IMR-90 (cell line): ENCODE measurements around the gene OR10A3. TPM values are rescaled to one million over a fixed set of nuclear protein-coding genes. Genes with fewer than 3 reads are reported as not detected.

Experiments
- ATAC-seq: fragments of 200-7000 bp; cut with Tn5 transposase; 2 replicates; pipeline ENCODE4 v1.9.1; 2020; ENCODE audit warnings: low read depth, mild to moderate bottlenecking, moderate library complexity
- BruUV-seq: library from RNA; stranded (reverse); fragments of 400-500 nt; replicated peaks from 2 replicates; lab custom pipeline; 2021; lab: Mats Ljungman, UMichigan
- CTCF ChIA-PET: fragments of 300-600 bp; formaldehyde crosslinking; extraction: SDS; loops from one replicate; lab custom pipeline; 2021; ENCODE audit warnings: antibody characterized with exemption; lab: Yijun Ruan, JAX
- POLR2A ChIA-PET: fragments of 300-600 bp; sonication (Branson Sonifier 250); formaldehyde crosslinking; loops from one replicate; lab custom pipeline; 2022; ENCODE audit warnings: antibody characterized with exemption; ENCODE audit not compliant: unreplicated experiment; lab: Charles Lee
- DNase-seq: peaks from one replicate; pipeline ENCODE4 v3.0.0; 2013
- H2AFZ ChIP-seq: replicated peaks from 2 replicates; pipeline ENCODE3; 2013; ENCODE audit warnings: low read length, mild to moderate bottlenecking; ENCODE audit not compliant: poor library complexity
- H2AK5ac ChIP-seq: 2 replicates; pipeline ENCODE4 v1.6.1; 2013; ENCODE audit warnings: low read depth, low read length, inconsistent platforms
- H2AK9ac ChIP-seq: replicated peaks from 2 replicates; pipeline ENCODE3; 2013; ENCODE audit warnings: mild to moderate bottlenecking, low read depth, low read length, moderate library complexity; ENCODE audit not compliant: poor library complexity
- H2BK120ac ChIP-seq: 2 replicates; pipeline ENCODE4 v1.6.1; 2013; ENCODE audit warnings: low read depth, low read length, inconsistent platforms
- H2BK15ac ChIP-seq: 3 replicates; pipeline ENCODE4 v1.6.1; 2013; ENCODE audit warnings: low read depth, low read length, inconsistent platforms
- H2BK20ac ChIP-seq: 2 replicates; pipeline ENCODE4 v1.6.1; 2013; ENCODE audit warnings: low read depth, mild to moderate bottlenecking, inconsistent platforms, low read length, moderate library complexity
- H2BK5ac ChIP-seq: 2 replicates; pipeline ENCODE4 v1.6.1; 2013; ENCODE audit warnings: mild to moderate bottlenecking, low read depth, low read length, inconsistent platforms; ENCODE audit not compliant: poor library complexity, severe bottlenecking
- H3K14ac ChIP-seq: replicated peaks from 2 replicates; pipeline ENCODE4 v1.6.1; 2013; ENCODE audit warnings: low read depth, low read length, inconsistent platforms
- H3K18ac ChIP-seq: 2 replicates; pipeline ENCODE4 v1.6.1; 2013; ENCODE audit warnings: low read depth, low read length, control low read depth
- H3K23ac ChIP-seq: 2 replicates; pipeline ENCODE4 v1.6.1; 2013; ENCODE audit warnings: low read depth, low read length, inconsistent platforms
- H3K27ac ChIP-seq: 2 replicates; pipeline ENCODE4 v1.5.1; 2013; ENCODE audit warnings: mild to moderate bottlenecking, control low read depth, low read length; ENCODE audit not compliant: insufficient read depth
- H3K27me3 ChIP-seq: 2 replicates; pipeline ENCODE4 v1.6.1; 2013; ENCODE audit warnings: low read length; ENCODE audit not compliant: control insufficient read depth, insufficient read depth
- H3K36me3 ChIP-seq: 2 replicates; pipeline ENCODE4 v1.6.1; 2013; ENCODE audit warnings: low read length, mixed read lengths; ENCODE audit not compliant: control insufficient read depth, insufficient read depth
- H3K4ac ChIP-seq: 2 replicates; pipeline ENCODE4 v1.6.1; 2013; ENCODE audit warnings: low read depth, low read length, inconsistent platforms
- H3K4me1 ChIP-seq: 2 replicates; pipeline ENCODE4 v1.6.1; 2013; ENCODE audit warnings: low read length, mixed read lengths; ENCODE audit not compliant: control insufficient read depth, insufficient read depth
- H3K4me2 ChIP-seq: 2 replicates; pipeline ENCODE4 v1.6.1; 2013; ENCODE audit warnings: low read depth, mild to moderate bottlenecking, control low read depth, low read length, moderate library complexity
- H3K4me3 ChIP-seq: 2 replicates; pipeline ENCODE4 v1.5.1; 2013; ENCODE audit warnings: low read depth, mild to moderate bottlenecking, control low read depth, low read length, moderate library complexity; ENCODE audit not compliant: insufficient read depth
- H3K56ac ChIP-seq: 2 replicates; pipeline ENCODE4 v1.6.1; 2013; ENCODE audit warnings: low read length, inconsistent platforms; ENCODE audit not compliant: insufficient read depth; ENCODE audit errors: extremely low read depth
- H3K79me1 ChIP-seq, 2 experiments: 2 replicates each; pipeline ENCODE4 v1.6.1; 2013; ENCODE audit warnings: low read length in 2 of 2, inconsistent platforms in 1 of 2, low read depth in 1 of 2
- H3K9ac ChIP-seq: 2 replicates; pipeline ENCODE4 v1.6.1; 2013; ENCODE audit warnings: low read depth, low read length, control low read depth
- H3K9me1 ChIP-seq: 2 replicates; pipeline ENCODE4 v1.6.1; 2013; ENCODE audit warnings: low read length, inconsistent platforms; ENCODE audit not compliant: insufficient read depth
- H3K9me3 ChIP-seq: 2 replicates; pipeline ENCODE4 v1.6.1; 2013; ENCODE audit warnings: low read length; ENCODE audit not compliant: control insufficient read depth, insufficient read depth
- H4K20me1 ChIP-seq: 2 replicates; pipeline ENCODE4 v1.6.1; 2013; ENCODE audit warnings: low read length, inconsistent platforms; ENCODE audit not compliant: insufficient read depth
- H4K5ac ChIP-seq: 2 replicates; pipeline ENCODE4 v1.6.1; 2013; ENCODE audit warnings: mild to moderate bottlenecking, low read depth, low read length, control low read depth
- H4K8ac ChIP-seq, 2 experiments: 2 replicates each; pipeline ENCODE4 v1.6.1; 2013; ENCODE audit warnings: low read depth in 2 of 2, low read length in 2 of 2, control low read depth in 1 of 2, inconsistent platforms in 1 of 2
- H4K91ac ChIP-seq: 2 replicates; pipeline ENCODE4 v1.6.1; 2013; ENCODE audit warnings: low read depth, low read length, inconsistent platforms; ENCODE audit not compliant: insufficient read depth
- CEBPB ChIP-seq: IDR thresholded peaks from 2 replicates; pipeline ENCODE4 v1.6.1; 2012; ENCODE audit warnings: low read depth, low read length, improper control_type of control experiment
- CHD1 ChIP-seq: IDR thresholded peaks from 2 replicates; pipeline ENCODE4 v1.6.1; 2012; ENCODE audit warnings: low read depth, low read length, improper control_type of control experiment
- FOS ChIP-seq: fragments of 150-350 bp; IDR thresholded peaks from 2 replicates; pipeline ENCODE4 v1.6.1; 2016; ENCODE audit warnings: low read depth, low read length
- NFE2L2 ChIP-seq: fragments of 150-350 bp; IDR thresholded peaks from 2 replicates; pipeline ENCODE4 v1.6.1; 2016; ENCODE audit warnings: low read depth, mild to moderate bottlenecking, low read length
- WGBS, 2 experiments: methylation state at CpG; one replicate each; pipeline versions ENCODE4 v1.1.5 to v1.1.7; 2013; ENCODE audit warnings: missing lambda C conversion rate in 2 of 2; ENCODE audit not compliant: insufficient read length in 1 of 2; ENCODE audit errors: extremely low coverage in 2 of 2; 5-methylcytosine and 5-hydroxymethylcytosine counted together
- dilution Hi-C: fragments of 300-500 bp; cut with HindIII; formaldehyde crosslinking; loops from one replicate; pipeline ENCODE4 v1.14.3; 2018; ENCODE audit warnings: low sequenced_read_pairs; ENCODE audit not compliant: unreplicated experiment
- in situ Hi-C: fragments of 300-500 bp; cut with MboI; formaldehyde crosslinking; loops from 3 replicates; pipeline ENCODE4 v1.14.3; 2019; ENCODE audit warnings: low sequenced_read_pairs, inconsistent platforms, mixed read lengths
- intact Hi-C: fragments of 100-400 bp; cut with micrococcal nuclease; formaldehyde crosslinking; loops from 2 replicates; pipeline ENCODE4 v1.10.0; 2022
- polyA plus RNA-seq, 3 experiments: library from polyadenylated mRNA; depleted of rRNA; stranded (reverse); fragments of >200 nt; gene quantifications; 2 replicates each; pipeline ENCODE4 v1.2.3, GENCODE V29; 2012; ENCODE audit warnings: low replicate concordance in 1 of 3
- total RNA-seq: library from RNA; depleted of rRNA; stranded (reverse); fragments of >200 nt; gene quantifications from 2 replicates; pipeline ENCODE4 v1.2.3, GENCODE V29; 2012

OR10A3 gene
- total and polyA plus RNA-seq, 2 of the 4 experiments (the other 2 are of a cell fraction), result 0.03 TPM; not detected in 1

DNA sequence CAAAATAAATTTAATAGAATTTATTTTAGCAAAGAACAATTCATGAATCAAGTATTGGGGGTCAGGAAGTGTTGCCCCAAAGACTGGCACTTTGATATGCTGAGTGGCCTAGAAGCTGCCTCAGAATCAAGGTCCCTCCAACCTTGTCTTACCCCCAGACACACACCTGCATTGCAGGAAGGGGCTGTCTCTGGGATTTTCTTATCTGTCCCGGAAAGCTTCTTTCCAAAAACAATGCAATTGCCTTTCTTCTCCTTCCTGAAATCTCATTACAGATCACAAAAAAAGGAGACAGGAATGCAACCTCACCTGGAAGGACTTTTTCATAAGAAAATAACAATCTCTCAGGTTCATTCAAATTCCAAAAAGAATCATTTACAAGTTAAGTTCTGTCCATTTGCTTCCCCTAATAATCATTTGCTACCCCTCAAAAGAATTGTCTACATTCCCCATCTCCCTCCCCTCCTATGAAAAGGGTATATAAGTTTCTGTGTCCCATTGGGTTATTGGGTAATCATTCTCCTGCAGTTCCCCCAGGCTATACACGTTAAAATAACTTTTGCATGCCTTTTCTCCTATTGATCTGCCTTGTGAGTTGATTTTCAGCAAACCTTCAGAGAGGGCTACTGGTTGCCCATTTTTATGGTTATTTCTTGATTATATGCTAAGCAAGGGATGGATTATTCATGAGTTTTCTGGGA is 31.8 kb downstream of the OR10A3 start:
- Histone ChIP-seq H2AFZ (no peak overlapping the region), H4K91ac (no peak overlapping the region), H3K27me3 (no peaks in the 10 kb centered on the region), H3K36me3 (no peaks in the 10 kb centered on the region), H2AK5ac (no peak overlapping the region), H3K9me1 (peaks cover 5% of the 10 kb centered on the region; the same call in 1 of the 2 replicates), H3K14ac (no peak overlapping the region), H3K18ac (peak overlapping the region; percentile 24; the same call in 1 of the 2 replicates), H2BK120ac (no peak overlapping the region), H4K20me1 (no peaks in the 10 kb centered on the region), H2BK20ac (no peak overlapping the region), H3K4ac (0 out of 2 replicates have a peak overlapping the region, but pooled peaks have one; percentile 2), H4K8ac (no peak overlapping the region), H2BK15ac (no peak overlapping the region), H3K79me1 (peaks cover 0 to 3% of the 10 kb centered on the region in 2 experiments; a peak in 1 of 4 replicates), H3K9me3 (no peaks in the 10 kb centered on the region), H3K23ac (no peak overlapping the region), H4K5ac (peak overlapping the region; percentile 46; the same call in 1 of the 2 replicates), H3K27ac (no peak overlapping the region), H2AK9ac (no peak overlapping the region), H2BK5ac (no peak overlapping the region), H3K4me2 (no peak overlapping the region), H3K4me3 (no peak overlapping the region), H3K56ac (no peak overlapping the region), H3K4me1 (peaks cover 9% of the 10 kb centered on the region), H3K9ac (no peak overlapping the region)
- no TSS peak for BruUV-seq
- dilution Hi-C loops, result no loop called here
- TF ChIP-seq CHD1, result no peak
- TF ChIP-seq NFE2L2, result no peak
- 0 out of 2 replicates have a peak, but pooled peaks have one; percentile 2 for TF ChIP-seq CEBPB
- TF ChIP-seq FOS, result no peak
- POLR2A ChIA-PET, result no interaction called here
- intact Hi-C loops, result no loop called here
- CTCF ChIA-PET, result interaction anchor here (1.2 to 2.1 kb wide), 2 partner anchors 17 to 77 kb away, joined by 3 to 7 read pairs; partner anchors contain the start of gene EIF3F
- DNase-seq, result no peak
- no peak for ATAC-seq
- WGBS, 2 experiments, result 86% methylated on average over 1 of the region's 2 CpGs; no CpG with 5 or more reads in 1 of the 2 experiments
- in situ Hi-C loops, result no loop called here
